Adrenal gland (tissue), 12 donors: ENCODE measurements around the gene NABP2. TPM values are rescaled to one million over a fixed set of nuclear protein-coding genes. Genes with fewer than 3 reads are reported as not detected.
"Not testable (repeated sequence)": the region's sequence is repeated elsewhere in the genome, so short reads cannot be mapped to it uniquely, and the experiment has no call there.

Experiments
- DNase-seq, 7 donors: peaks; one replicate each; pipeline ENCODE4 v3.0.0-alpha.2; 2019 to 2020
- H3K27ac ChIP-seq, 5 donors: fragments of 200-600 bp; sonication (generic) in 4 of 5; 1 replicate in 3 of 5; 2 replicates in 2 of 5; pipeline versions ENCODE4 v1.5.1 to v1.8.0; 2016 to 2020; ENCODE audit warnings: mild to moderate bottlenecking in 1 of 5
- H3K27me3 ChIP-seq: fragments of 200-600 bp; 2 replicates; pipeline ENCODE4 v1.8.0; 2021
- H3K36me3 ChIP-seq, 2 donors: fragments of 200-600 bp; replicated peaks in 1 of 2; 1 replicate in 1 of 2; 2 replicates in 1 of 2; pipeline versions ENCODE4 v1.5.1 to v1.8.0; 2018 to 2022
- H3K4me1 ChIP-seq, 2 donors: fragments of 200-600 bp; replicated peaks in 1 of 2; 1 replicate in 1 of 2; 2 replicates in 1 of 2; pipeline versions ENCODE4 v1.5.1 to v1.8.0; 2018 to 2021
- H3K4me3 ChIP-seq, 4 donors: fragments of 200-600 bp; sonication (generic) in 3 of 4; one replicate each; pipeline ENCODE4 v1.5.1; 2016 to 2018
- H3K9me3 ChIP-seq, 3 donors: fragments of 200-600 bp; sonication (generic) in 1 of 3; replicated peaks in 1 of 3; 1 replicate in 2 of 3; 2 replicates in 1 of 3; pipeline versions ENCODE4 v1.5.1 to v1.8.0; 2016 to 2021
- POLR2A ChIP-seq, 2 donors: fragments of 450-650 bp; IDR thresholded peaks; one replicate each; pipeline ENCODE4 v1.6.1; 2017; ENCODE audit warnings: antibody characterized with exemption in 2 of 2, mild to moderate bottlenecking in 2 of 2, moderate library complexity in 1 of 2
- WGBS, 4 donors: extraction: QIAGEN DNeasy Blood & Tissue Kit in 2 of 4; methylation state at CpG; one replicate each; pipeline versions ENCODE4 v1.1.5 to v1.1.7; 2013 to 2017; 5-methylcytosine and 5-hydroxymethylcytosine counted together
- intact Hi-C, 2 donors: fragments of 100-400 bp; cut with DNase I; formaldehyde crosslinking; loops; one replicate each; pipeline versions ENCODE4 v1.14.1 to v1.15.0; 2022 to 2023
- polyA plus RNA-seq, 3 donors: library from polyadenylated mRNA; stranded (reverse); fragments of 200-250 nt in 2 of 3; fragments of 350-450 nt in 1 of 3; fragmentation: Illumina TruSeq in 1 of 3; extraction: RNeasy Lipid Tissue Mini Kit (QIAGEN cat#74804) in 1 of 3; gene quantifications; one replicate each; pipeline ENCODE4 v1.2.3, GENCODE V29; 2013 to 2014
- total RNA-seq, 9 donors: library from RNA; depleted of rRNA in 4 of 9; stranded (reverse); fragments of >200 nt in 4 of 9; fragments of 120-200 nt in 1 of 9; fragmentation: NEBNext Ultra II Directional in 1 of 9; extraction: Animal tissue kit (Norgen Biotek cat#: 25700) in 1 of 9; gene quantifications; one replicate each; pipeline versions ENCODE4 v1.1.0 to v1.2.4, GENCODE V29; 2013 to 2023
- TF ChIP-seq, protein P1 (sequence below), 6 experiments: fragments of 450-650 bp in 4 of 6; fragments of 200-600 bp in 2 of 6; sonication (generic) in 1 of 6; IDR thresholded peaks; 1 replicate in 5 of 6; 2 replicates in 1 of 6; pipeline versions ENCODE4 v1.5.1 to v1.8.0; 2016 to 2021; ENCODE audit warnings: antibody characterized with exemption in 6 of 6, mild to moderate bottlenecking in 2 of 6, moderate library complexity in 1 of 6
- donor health status: healthy with polysubstance abuse.
- donor health status: Bipolar disorder and iron deficiency.
- donor health status: DM: yes; HTN: yes; CAD: no.
- donor health status: DM: no; HTN: no; CAD: no.
- donor health status: DM: no; HTN: no; CAD: no.
- donor health status: DM: yes; HTN: yes; CAD: no.

Gene NABP2
- total and polyA plus RNA-seq, 12 donors, result 23.8 to 55.4 (median 46.2) TPM

DNA sequence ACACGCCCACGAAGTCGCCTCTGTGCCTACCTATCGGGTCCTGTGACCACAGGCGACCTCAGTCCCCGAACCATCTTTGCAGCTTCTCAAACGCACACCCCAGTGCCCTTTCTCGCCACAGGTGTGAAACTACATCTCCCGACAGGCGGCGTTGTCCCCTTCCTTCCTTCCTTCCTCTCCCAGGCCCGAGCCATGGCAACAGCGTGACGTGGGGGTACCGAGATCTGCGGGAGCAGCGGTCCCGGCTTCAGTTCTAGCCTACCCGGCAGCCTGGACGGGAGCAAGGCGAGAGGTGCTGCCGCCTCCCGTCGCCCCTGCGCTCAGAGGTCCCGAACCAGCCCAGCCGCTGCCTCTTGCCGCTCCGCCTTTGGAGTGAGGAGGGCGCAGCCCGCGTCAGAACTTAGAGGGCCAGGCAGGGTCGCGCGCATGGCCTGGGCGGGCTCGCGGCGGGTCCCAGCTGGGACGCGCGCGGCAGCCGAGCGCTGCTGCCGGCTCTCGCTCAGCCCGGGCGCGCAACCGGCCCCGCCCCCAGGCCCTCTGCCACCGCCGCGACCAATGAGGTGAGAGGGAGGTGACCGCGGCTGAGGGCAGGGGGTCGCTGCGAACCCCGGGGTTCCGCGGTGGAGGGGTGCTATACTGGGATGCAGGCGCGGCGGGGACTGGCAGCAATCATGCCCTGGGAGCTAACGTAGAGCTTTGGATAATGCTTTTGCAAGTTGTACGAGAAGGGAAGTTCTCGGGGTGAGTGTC is 42.7 kb downstream of the NABP2 start, which contains the start of gene COQ10A:
Gene COQ10A (plus strand): TSS at position 250 of the 750 bp plus-strand sequence. CDS start 177 bp downstream, at position 427.
- peaks cover 23 to 24% of the 10 kb centered on the region in 2 donors for H3K4me1 ChIP-seq
- peak within 1 kb of the TSS; percentile 77 to 99 (median 86) for H3K27ac ChIP-seq
- TF ChIP-seq, protein P1, sequence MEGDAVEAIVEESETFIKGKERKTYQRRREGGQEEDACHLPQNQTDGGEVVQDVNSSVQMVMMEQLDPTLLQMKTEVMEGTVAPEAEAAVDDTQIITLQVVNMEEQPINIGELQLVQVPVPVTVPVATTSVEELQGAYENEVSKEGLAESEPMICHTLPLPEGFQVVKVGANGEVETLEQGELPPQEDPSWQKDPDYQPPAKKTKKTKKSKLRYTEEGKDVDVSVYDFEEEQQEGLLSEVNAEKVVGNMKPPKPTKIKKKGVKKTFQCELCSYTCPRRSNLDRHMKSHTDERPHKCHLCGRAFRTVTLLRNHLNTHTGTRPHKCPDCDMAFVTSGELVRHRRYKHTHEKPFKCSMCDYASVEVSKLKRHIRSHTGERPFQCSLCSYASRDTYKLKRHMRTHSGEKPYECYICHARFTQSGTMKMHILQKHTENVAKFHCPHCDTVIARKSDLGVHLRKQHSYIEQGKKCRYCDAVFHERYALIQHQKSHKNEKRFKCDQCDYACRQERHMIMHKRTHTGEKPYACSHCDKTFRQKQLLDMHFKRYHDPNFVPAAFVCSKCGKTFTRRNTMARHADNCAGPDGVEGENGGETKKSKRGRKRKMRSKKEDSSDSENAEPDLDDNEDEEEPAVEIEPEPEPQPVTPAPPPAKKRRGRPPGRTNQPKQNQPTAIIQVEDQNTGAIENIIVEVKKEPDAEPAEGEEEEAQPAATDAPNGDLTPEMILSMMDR (IDR thresholded peaks at IDR 0.05), result peak; percentile 43 to 82 (median 70)
- TF ChIP-seq POLR2A (IDR thresholded peaks at IDR 0.05), result peak; percentile 95 to 96
- intact Hi-C loops, result no loop called here
- DNase-seq, result peak; percentile 90 to 96 (median 92)
- peaks cover 0 to 21% of the 10 kb centered on the region in 2 donors for H3K36me3 ChIP-seq
- no peaks in the 10 kb centered on the region for H3K27me3 ChIP-seq
- WGBS, 4 donors, result 0 to 1% (median 1%) methylated on average over 14 to 68 of the region's 68 CpGs
- peak within 1 kb of the TSS; percentile 16 to 85 (median 38) for H3K4me3 ChIP-seq
- no peaks in the 10 kb centered on the region for H3K9me3 ChIP-seq

DNA sequence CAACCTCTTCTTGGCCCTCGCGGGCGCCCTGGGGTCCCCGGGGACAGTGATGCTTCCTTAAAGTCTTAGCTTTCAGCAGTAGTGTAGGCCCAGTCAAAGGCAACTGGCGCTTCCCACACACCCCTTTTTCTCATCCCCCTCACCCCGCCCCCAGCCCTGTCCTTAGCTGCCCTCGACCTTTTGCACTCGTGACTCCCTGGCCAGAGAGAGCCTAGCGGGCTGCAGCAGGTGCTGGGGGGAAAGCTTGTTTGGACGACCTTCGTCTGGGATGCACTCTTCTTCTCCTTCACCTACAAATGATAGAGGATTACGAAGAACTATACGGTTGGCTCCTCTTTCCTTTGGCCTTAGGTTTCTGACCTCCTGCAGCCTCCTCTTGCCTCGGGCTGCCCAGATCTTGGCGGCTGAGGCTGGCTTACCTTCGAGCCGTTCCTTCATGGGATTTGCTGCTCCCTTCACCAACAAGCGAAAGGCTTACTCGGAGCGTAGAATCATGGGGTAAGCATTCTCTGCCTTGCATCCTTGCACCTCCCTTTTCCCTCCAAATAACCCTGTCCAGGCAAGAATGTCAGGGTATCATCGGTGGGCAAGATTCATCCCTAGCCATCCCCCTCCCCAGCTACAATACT is 43.4 kb downstream of the NABP2 start:
- 16 to 17% (median 17%) methylated on average over 21 of the region's 21 CpGs for WGBS, 4 donors
- Histone ChIP-seq H3K4me1 (peaks cover 23 to 24% of the 10 kb centered on the region in 2 donors), H3K9me3 (no peaks in the 10 kb centered on the region), H3K27ac (peak overlapping the region in 4 of 5 donors; percentile 77 to 99 (median 90)), H3K27me3 (no peaks in the 10 kb centered on the region), H3K4me3 (peak overlapping the region in 3 of 4 donors; percentile 16 to 85 (median 49)), H3K36me3 (peaks cover 0 to 27% of the 10 kb centered on the region in 2 donors)
- peak; percentile 33 to 75 (median 58) for DNase-seq
- TF ChIP-seq, protein P1 (IDR thresholded peaks at IDR 0.05), result no peak
- peak in 1 of 2 donors; percentile 20 for TF ChIP-seq POLR2A (IDR thresholded peaks at IDR 0.05)
- intact Hi-C loops, result no loop called here

DNA sequence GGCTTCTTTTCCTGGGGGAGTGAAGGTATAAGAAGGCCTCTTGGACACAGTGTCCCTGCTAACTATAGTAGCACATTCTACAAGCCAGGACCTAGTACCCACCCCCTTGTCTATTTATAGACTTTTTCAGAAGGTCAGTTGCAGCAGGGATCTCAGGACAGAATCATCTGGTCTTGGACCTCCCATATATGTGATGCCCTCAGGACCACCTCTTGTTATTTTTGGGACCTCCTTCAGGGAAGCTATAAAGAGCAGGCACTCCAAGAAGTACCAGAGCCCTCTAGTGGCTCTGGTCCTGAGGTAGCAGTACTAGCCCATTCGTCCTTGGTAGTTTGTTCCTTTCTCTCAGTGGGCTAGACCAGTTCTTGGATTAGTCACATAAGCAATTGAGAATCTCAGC is 46.9 kb downstream of the NABP2 start:
- WGBS, 4 donors, result 7 to 22% (median 15%) methylated on average over 1 of the region's 1 CpG
- no peak overlapping the region for H3K4me3 ChIP-seq
- H3K27ac ChIP-seq, result no peak overlapping the region
- H3K36me3 ChIP-seq, result peaks cover 0 to 62% of the 10 kb centered on the region in 2 donors
- DNase-seq, result peak in 1 of 7 donors; percentile 39
- intact Hi-C loops, result no loop called here
- TF ChIP-seq, protein P1 (IDR thresholded peaks at IDR 0.05), result peak; percentile 23 to 47 (median 40)
- TF ChIP-seq POLR2A (IDR thresholded peaks at IDR 0.05), result no peak
- H3K4me1 ChIP-seq, result peaks cover 22 to 23% of the 10 kb centered on the region in 2 donors
- H3K9me3 ChIP-seq, result no peaks in the 10 kb centered on the region
- H3K27me3 ChIP-seq, result no peaks in the 10 kb centered on the region

DNA sequence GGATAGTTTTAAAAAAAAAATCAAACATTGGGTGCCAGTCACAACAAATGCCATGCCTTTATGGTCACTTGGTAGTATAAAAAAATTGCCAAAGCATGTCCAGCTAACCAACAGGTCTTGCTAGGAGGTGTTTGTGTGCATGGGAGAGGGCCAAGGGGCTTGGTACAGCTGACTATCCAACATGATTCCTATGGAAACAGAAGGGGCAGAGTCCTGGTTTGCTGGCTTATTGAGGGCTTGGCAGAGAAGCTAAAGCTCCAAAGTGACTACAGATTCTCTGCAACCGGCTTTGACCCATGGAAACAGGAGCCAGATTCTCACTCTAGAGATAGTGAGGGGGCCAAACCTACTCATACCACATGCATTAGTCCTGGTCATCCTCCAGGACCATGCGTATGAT is 48.3 kb downstream of the NABP2 start:
- H3K36me3 ChIP-seq, result peaks cover 0 to 74% of the 10 kb centered on the region in 2 donors
- intact Hi-C loops, H3K27me3 ChIP-seq: not testable (repeated sequence)

More for the DNA sequence above, 48.3 kb downstream of the NABP2 start:
- peaks cover 14 to 16% of the 10 kb centered on the region in 2 donors for H3K4me1 ChIP-seq
- not testable (repeated sequence) for H3K27ac ChIP-seq, H3K4me3 ChIP-seq, DNase-seq, H3K9me3 ChIP-seq
- WGBS, 4 donors, result 84 to 89% (median 87%) methylated on average over 2 of the region's 2 CpGs
